Hippocampal formation (tissue), 2 donors: Measurements from ENCODE around the gene TRAF3.

Experiments
- DNase-seq, 2 donors: peaks; one replicate each; lab custom pipeline; 2025; lab: John Stamatoyannopoulos, UW

The TRAF3 gene

GRCh38 chr14:102955636-102956408 is 178.6 kb downstream of the TRAF3 start:
- DNase-seq: no peak

GRCh38 chr14:102957222-102957621 is 180.0 kb downstream of the TRAF3 start:
- no peak for DNase-seq

- DNase-seq: no peak
These were observed 181.2 kb downstream of the TRAF3 start for GRCh38 chr14:102958461-102958860.
